NB4 (cell line): ENCODE measurements around the gene TBCA.

Experiments used
- MYC ChIP-seq: IDR thresholded peaks from 2 replicates; pipeline ENCODE4 v1.6.1; 2011; ENCODE audit warnings: low read depth, low read length
- POLR2A ChIP-seq: IDR thresholded peaks from 2 replicates; pipeline ENCODE4 v1.6.1; 2011; ENCODE audit warnings: mild to moderate bottlenecking; ENCODE audit not compliant: insufficient read length; ENCODE audit errors: extremely low read depth
- TF ChIP-seq, protein P1 (sequence below): IDR thresholded peaks from one replicate; pipeline ENCODE4 v1.5.1; 2012; ENCODE audit warnings: low read depth, low read length
- TF ChIP-seq, protein P2 (sequence below): IDR thresholded peaks from 2 replicates; pipeline ENCODE4 v1.6.1; 2011; ENCODE audit warnings: low read depth, low read length

GRCh38 chr5:77693913-77694312 lies 82.2 kb downstream of the TBCA start:
- TF ChIP-seq, protein P1, sequence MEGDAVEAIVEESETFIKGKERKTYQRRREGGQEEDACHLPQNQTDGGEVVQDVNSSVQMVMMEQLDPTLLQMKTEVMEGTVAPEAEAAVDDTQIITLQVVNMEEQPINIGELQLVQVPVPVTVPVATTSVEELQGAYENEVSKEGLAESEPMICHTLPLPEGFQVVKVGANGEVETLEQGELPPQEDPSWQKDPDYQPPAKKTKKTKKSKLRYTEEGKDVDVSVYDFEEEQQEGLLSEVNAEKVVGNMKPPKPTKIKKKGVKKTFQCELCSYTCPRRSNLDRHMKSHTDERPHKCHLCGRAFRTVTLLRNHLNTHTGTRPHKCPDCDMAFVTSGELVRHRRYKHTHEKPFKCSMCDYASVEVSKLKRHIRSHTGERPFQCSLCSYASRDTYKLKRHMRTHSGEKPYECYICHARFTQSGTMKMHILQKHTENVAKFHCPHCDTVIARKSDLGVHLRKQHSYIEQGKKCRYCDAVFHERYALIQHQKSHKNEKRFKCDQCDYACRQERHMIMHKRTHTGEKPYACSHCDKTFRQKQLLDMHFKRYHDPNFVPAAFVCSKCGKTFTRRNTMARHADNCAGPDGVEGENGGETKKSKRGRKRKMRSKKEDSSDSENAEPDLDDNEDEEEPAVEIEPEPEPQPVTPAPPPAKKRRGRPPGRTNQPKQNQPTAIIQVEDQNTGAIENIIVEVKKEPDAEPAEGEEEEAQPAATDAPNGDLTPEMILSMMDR, result no peak
- TF ChIP-seq POLR2A, result no peak
- no peak for TF ChIP-seq MYC
- TF ChIP-seq, protein P2, sequence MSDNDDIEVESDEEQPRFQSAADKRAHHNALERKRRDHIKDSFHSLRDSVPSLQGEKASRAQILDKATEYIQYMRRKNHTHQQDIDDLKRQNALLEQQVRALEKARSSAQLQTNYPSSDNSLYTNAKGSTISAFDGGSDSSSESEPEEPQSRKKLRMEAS, result no peak
